Motor neuron (in vitro differentiated cells): ENCODE data around the gene SNRNP40. TPM values are rescaled to one million over a fixed set of nuclear protein-coding genes. Genes with fewer than 3 reads are reported as not detected.

Source experiments
- ATAC-seq, 8 experiments: fragments of 200-7000 bp; cut with Tn5 transposase; replicated peaks in 6 of 8; 2 replicates each; pipeline ENCODE4 v1.8.0; 2021; ENCODE audit warnings: mild to moderate bottlenecking in 8 of 8, moderate library complexity in 8 of 8
- H3K27ac ChIP-seq, 2 donors: fragments of 250-450 bp; sonication (Bioruptor Pico); 2 replicates each; pipeline ENCODE4 v1.9.0; 2021; ENCODE audit warnings: antibody characterized with exemption in 2 of 2, mild to moderate bottlenecking in 2 of 2, moderate library complexity in 1 of 2
- H3K4me1 ChIP-seq, 2 donors: fragments of 250-450 bp; sonication (Bioruptor Pico); replicated peaks in 1 of 2; 2 replicates each; pipeline ENCODE4 v1.6.1; 2021; ENCODE audit warnings: antibody characterized with exemption in 2 of 2, mild to moderate bottlenecking in 2 of 2, moderate library complexity in 1 of 2
- H3K4me3 ChIP-seq, 5 donors: fragments of 250-450 bp; sonication (Bioruptor Pico); 2 replicates each; pipeline ENCODE4 v1.9.0; 2021; ENCODE audit warnings: antibody characterized with exemption in 5 of 5, mild to moderate bottlenecking in 5 of 5, moderate library complexity in 4 of 5
- WGBS, 10 experiments: fragments of 450-650 bp; shearing (Covaris generic); methylation state at CpG; one replicate each; pipeline ENCODE4 v1.0.0; 2022; 5-methylcytosine and 5-hydroxymethylcytosine counted together
- in situ Hi-C, 9 experiments: fragments of 400-800 bp; cut with MboI; loops; one replicate each; pipeline ENCODE4 v1.15.0; 2021; ENCODE audit warnings: low sequenced_read_pairs in 9 of 9, low pct_unique_long_range_greater_than_20kb in 2 of 9; ENCODE audit not compliant: unreplicated experiment in 9 of 9
- total RNA-seq, 8 experiments: library from RNA; unstranded; fragments of 300-600 nt; gene quantifications; 2 replicates each; pipeline versions ENCODE4 v1.2.3 to v1.2.4, GENCODE V29; 2022

The SNRNP40 gene
- 100 to 1,000 TPM in 1 of 8 experiments, 10 to 100 TPM in 7; 50.5 to 145 (median 80.2) TPM for total RNA-seq

- 0 to 1% (median 0%) methylated on average over 1 to 34 of the region's 53 CpGs for WGBS, 10 experiments
Measured at GRCh38 chr1:31296486-31297276, at the start of gene SNRNP40, which contains the start of gene ZCCHC17. SNRNP40 (minus strand) TSS chr1:31296788; CDS start chr1:31296751, 37 bp downstream. ZCCHC17 (plus strand) TSS chr1:31297032; CDS start chr1:31310099, 13,067 bp downstream.

DNA sequence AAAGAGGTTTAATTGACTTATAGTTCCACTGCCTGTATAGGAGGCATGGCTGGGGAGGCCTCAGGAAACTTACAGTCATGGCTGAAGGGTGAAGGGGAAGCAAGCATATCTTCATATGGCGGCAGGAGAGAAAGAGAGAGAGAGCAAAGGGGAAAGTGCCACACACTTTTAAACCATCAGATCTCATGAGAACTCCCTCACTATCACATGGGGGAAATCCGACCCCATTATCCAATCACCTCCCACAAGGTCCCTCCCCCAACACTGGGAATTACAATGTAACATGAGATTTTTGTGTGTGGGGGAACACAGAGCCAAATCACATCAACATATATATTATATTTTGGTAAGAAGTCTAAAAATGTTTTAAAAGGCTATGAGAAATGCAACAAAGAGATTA lies 49.0 kb upstream of the SNRNP40 start:
- 100% methylated on average over 1 to 2 of the region's 2 CpGs; no CpG with 5 or more reads in 4 of the 10 experiments for WGBS, 10 experiments
- no peak overlapping the region for H3K4me3 ChIP-seq
- no peaks in the 10 kb centered on the region for H3K4me1 ChIP-seq
- in situ Hi-C loops: loop anchor here in 1 of 9 experiments (25.0 kb wide), 1 partner anchor 158 kb away; no protein-coding TSS in a partner anchor
- no peak for ATAC-seq
- H3K27ac ChIP-seq: no peak overlapping the region

More at GRCh38 chr1:31296486-31297276, at the start of gene SNRNP40, which contains the start of gene ZCCHC17:
- in situ Hi-C loops: no loop called here
- peaks cover 18 to 23% of the 10 kb centered on the region in 2 donors for H3K4me1 ChIP-seq
- H3K4me3 ChIP-seq: peak within 1 kb of the TSS; percentile 69 to 96 (median 86)
- H3K27ac ChIP-seq: peak within 1 kb of the TSS; percentile 80 to 91
- peak; percentile 94 to 99 (median 98) for ATAC-seq

GRCh38 chr1:31344503-31344902 lies 47.9 kb upstream of the SNRNP40 start:
- Histone ChIP-seq H3K4me1 (no peaks in the 10 kb centered on the region), H3K27ac (no peak overlapping the region), H3K4me3 (no peak overlapping the region)
- no peak for ATAC-seq
- 0 to 73% (median 0%) methylated on average over 1 of the region's 1 CpG; no CpG with 5 or more reads in 5 of the 10 experiments for WGBS, 10 experiments
- in situ Hi-C loops: loop anchor here in 1 of 9 experiments (25.0 kb wide), 1 partner anchor 157 kb away; no protein-coding TSS in a partner anchor

DNA sequence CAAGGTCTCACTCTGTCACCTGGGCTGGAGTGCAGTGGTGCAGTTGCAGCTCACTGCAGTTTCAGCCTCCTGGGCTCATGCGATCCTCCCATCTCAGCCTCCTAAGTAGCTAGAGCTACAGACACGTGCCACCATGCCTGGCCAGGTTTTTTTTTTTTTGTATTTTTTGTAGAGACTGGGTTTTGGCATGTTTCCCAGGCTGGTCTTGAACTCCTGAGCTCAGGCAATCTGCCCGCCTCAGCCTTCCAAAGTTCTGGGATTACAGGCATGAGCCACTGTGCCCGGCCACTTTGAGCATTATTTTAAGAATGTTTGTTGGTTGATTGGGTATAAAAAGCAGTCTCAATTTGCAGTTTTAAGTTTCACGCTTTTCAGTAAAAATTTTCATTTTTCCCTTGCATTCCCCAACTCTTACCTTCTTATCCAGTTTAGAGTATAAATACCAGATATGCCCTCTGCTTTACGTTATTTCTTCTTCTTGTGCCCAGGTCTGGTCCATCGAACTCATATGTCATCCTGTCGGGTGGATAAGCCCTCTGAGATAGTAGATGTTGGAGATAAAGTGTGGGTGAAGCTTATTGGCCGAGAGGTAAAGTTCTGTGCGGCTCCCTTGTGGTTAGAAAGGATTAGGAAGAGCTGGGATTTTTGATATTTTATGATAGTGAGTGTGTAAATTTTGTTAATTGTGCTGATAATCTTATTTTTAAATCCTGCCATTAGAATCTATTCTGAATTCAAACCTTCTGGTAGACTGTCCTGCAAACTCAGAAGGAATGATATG lies 40.3 kb upstream of the SNRNP40 start:
- Histone ChIP-seq H3K4me3 (no peak overlapping the region), H3K4me1 (no peaks in the 10 kb centered on the region), H3K27ac (no peak overlapping the region)
- WGBS, 10 experiments: 70 to 94% (median 88%) methylated on average over 1 to 10 of the region's 10 CpGs
- in situ Hi-C loops: loop anchor here in 1 of 9 experiments (25.0 kb wide), 1 partner anchor 150 kb away; no protein-coding TSS in a partner anchor
- no peak for ATAC-seq

GRCh38 chr1:31335007-31335406 lies 38.4 kb upstream of the SNRNP40 start:
- in situ Hi-C loops: loop anchor here in 1 of 9 experiments (25.0 kb wide), 1 partner anchor 148 kb away; no protein-coding TSS in a partner anchor
- ATAC-seq: peak in 4 of 8 experiments; percentile 47 to 62 (median 58)
- H3K27ac ChIP-seq: no peak overlapping the region
- no peak overlapping the region for H3K4me3 ChIP-seq
- no peaks in the 10 kb centered on the region for H3K4me1 ChIP-seq

- peaks cover 0 to 16% of the 10 kb centered on the region in 2 donors for H3K4me1 ChIP-seq
- peak in 1 of 8 experiments; percentile 44 for ATAC-seq
- H3K4me3 ChIP-seq: no peak overlapping the region
- H3K27ac ChIP-seq: no peak overlapping the region
- in situ Hi-C loops: loop anchor here in 1 of 9 experiments (25.0 kb wide), 1 partner anchor 140 kb away; no protein-coding TSS in a partner anchor
- WGBS, 10 experiments: 80 to 100% (median 94%) methylated on average over 1 to 3 of the region's 3 CpGs; no CpG with 5 or more reads in 1 of the 10 experiments
Measured at GRCh38 chr1:31327381-31327780, 30.8 kb upstream of the SNRNP40 start.

DNA sequence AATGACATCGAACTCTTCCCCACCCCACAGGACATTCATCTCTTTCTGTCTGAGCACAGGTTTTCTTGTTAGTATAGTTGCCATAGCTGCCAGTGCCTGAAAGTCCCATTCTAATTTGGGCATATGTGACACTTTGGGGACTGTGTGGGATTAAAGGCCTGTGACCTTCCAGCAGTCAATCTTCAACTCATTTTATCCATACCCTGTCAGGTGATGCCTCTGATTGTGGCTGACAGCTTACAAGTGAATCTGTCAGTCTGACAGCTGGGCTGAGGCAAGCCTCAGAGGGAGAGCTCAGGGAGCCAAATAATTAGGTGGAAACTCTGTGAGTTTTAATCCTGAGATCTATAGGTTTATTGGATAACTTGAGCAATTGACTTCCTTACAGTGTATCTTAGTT lies 29.9 kb upstream of the SNRNP40 start:
- peak in 1 of 8 experiments; percentile 19 for ATAC-seq
- Histone ChIP-seq H3K27ac (no peak overlapping the region), H3K4me1 (peaks cover 0 to 16% of the 10 kb centered on the region in 2 donors), H3K4me3 (no peak overlapping the region)
- WGBS, 10 experiments: 57 to 100% (median 88%) methylated on average over 1 of the region's 1 CpG; no CpG with 5 or more reads in 4 of the 10 experiments
- in situ Hi-C loops: loop anchor here in 1 of 9 experiments (25.0 kb wide), 1 partner anchor 139 kb away; no protein-coding TSS in a partner anchor

GRCh38 chr1:31324992-31325391 lies 28.4 kb upstream of the SNRNP40 start:
- WGBS, 10 experiments: 83 to 100% (median 87%) methylated on average over 1 to 3 of the region's 3 CpGs; no CpG with 5 or more reads in 5 of the 10 experiments
- peaks cover 0 to 16% of the 10 kb centered on the region in 2 donors for H3K4me1 ChIP-seq
- no peak for ATAC-seq
- in situ Hi-C loops: loop anchor here in 1 of 9 experiments (25.0 kb wide), 1 partner anchor 138 kb away; no protein-coding TSS in a partner anchor
- no peak overlapping the region for H3K4me3 ChIP-seq
- no peak overlapping the region for H3K27ac ChIP-seq

- 87 to 100% (median 93%) methylated on average over 1 to 4 of the region's 4 CpGs; no CpG with 5 or more reads in 5 of the 10 experiments for WGBS, 10 experiments
- ATAC-seq: no peak
- Histone ChIP-seq H3K4me1 (peaks cover 0 to 16% of the 10 kb centered on the region in 2 donors), H3K27ac (no peak overlapping the region), H3K4me3 (no peak overlapping the region)
- in situ Hi-C loops: no loop called here
Measured at GRCh38 chr1:31324093-31324492, 27.5 kb upstream of the SNRNP40 start.

- in situ Hi-C loops: no loop called here
- no peak for ATAC-seq
- Histone ChIP-seq H3K4me3 (no peak overlapping the region), H3K4me1 (no peaks in the 10 kb centered on the region), H3K27ac (no peak overlapping the region)
- WGBS, 10 experiments: 11 to 67% (median 20%) methylated on average over 1 of the region's 1 CpG; no CpG with 5 or more reads in 2 of the 10 experiments
Measured at GRCh38 chr1:31318146-31318545, 21.6 kb upstream of the SNRNP40 start.

DNA sequence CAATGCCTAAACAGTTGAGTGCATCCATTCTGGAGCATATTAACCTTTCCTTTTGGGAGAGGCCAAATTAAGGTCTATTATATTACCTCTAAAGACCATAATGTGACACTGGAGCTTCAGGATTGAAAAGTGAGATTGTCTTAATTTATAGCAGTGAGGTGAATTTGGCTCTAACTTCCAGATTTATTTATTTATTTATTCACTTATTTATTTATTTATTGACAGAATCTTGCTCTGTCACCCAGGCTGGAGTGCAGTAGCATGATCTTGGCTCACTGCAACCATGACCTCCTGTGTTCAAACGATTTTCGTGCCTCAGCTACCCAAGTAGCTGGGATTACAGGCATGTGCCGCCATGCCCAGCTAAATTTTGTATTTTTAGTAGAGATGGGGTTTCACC lies 19.3 kb upstream of the SNRNP40 start:
- Histone ChIP-seq H3K4me3 (no peak overlapping the region), H3K4me1 (no peaks in the 10 kb centered on the region), H3K27ac (no peak overlapping the region)
- no peak for ATAC-seq
- in situ Hi-C loops: no loop called here
- 80 to 100% (median 98%) methylated on average over 2 to 3 of the region's 3 CpGs; no CpG with 5 or more reads in 2 of the 10 experiments for WGBS, 10 experiments

GRCh38 chr1:31310198-31310597 lies 13.6 kb upstream of the SNRNP40 start:
- 0 to 100% (median 86%) methylated on average over 1 to 4 of the region's 4 CpGs; no CpG with 5 or more reads in 1 of the 10 experiments for WGBS, 10 experiments
- in situ Hi-C loops: no loop called here
- peak in 3 of 8 experiments; percentile 86 to 93 (median 93) for ATAC-seq
- Histone ChIP-seq H3K4me1 (peaks cover 0 to 3% of the 10 kb centered on the region in 2 donors), H3K4me3 (no peak overlapping the region), H3K27ac (no peak overlapping the region)
